Neural cell (in vitro differentiated cells): ENCODE data around the gene TPPP.
"Not testable (repeated sequence)": the region's sequence is repeated elsewhere in the genome, so short reads cannot be mapped to it uniquely, and the experiment has no call there.

Source experiments
- EP300 ChIP-seq: fragments of 450-650 bp; conservative IDR thresholded peaks from 2 replicates; pipeline ENCODE4 v1.6.1; 2014; ENCODE audit warnings: antibody characterized with exemption, mild to moderate bottlenecking, moderate library complexity; ENCODE audit not compliant: poor library complexity, severe bottlenecking
- SMC3 ChIP-seq: fragments of 450-650 bp; conservative IDR thresholded peaks from 2 replicates; pipeline ENCODE4 v1.6.1; 2014; ENCODE audit warnings: antibody characterized with exemption, mild to moderate bottlenecking, moderate library complexity; ENCODE audit not compliant: poor library complexity
- TF ChIP-seq, protein P1 (sequence below): fragments of 450-650 bp; IDR thresholded peaks from 2 replicates; pipeline ENCODE4 v1.5.1; 2014; ENCODE audit warnings: antibody characterized with exemption, mild to moderate bottlenecking, moderate library complexity; ENCODE audit not compliant: poor library complexity, severe bottlenecking

GRCh38 chr5:732754-733454, 39.8 kb upstream of the TPPP start:
- TF ChIP-seq, protein P1, sequence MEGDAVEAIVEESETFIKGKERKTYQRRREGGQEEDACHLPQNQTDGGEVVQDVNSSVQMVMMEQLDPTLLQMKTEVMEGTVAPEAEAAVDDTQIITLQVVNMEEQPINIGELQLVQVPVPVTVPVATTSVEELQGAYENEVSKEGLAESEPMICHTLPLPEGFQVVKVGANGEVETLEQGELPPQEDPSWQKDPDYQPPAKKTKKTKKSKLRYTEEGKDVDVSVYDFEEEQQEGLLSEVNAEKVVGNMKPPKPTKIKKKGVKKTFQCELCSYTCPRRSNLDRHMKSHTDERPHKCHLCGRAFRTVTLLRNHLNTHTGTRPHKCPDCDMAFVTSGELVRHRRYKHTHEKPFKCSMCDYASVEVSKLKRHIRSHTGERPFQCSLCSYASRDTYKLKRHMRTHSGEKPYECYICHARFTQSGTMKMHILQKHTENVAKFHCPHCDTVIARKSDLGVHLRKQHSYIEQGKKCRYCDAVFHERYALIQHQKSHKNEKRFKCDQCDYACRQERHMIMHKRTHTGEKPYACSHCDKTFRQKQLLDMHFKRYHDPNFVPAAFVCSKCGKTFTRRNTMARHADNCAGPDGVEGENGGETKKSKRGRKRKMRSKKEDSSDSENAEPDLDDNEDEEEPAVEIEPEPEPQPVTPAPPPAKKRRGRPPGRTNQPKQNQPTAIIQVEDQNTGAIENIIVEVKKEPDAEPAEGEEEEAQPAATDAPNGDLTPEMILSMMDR: not testable (repeated sequence)
- TF ChIP-seq SMC3, EP300: not testable (repeated sequence)
